ENCODE measurements around the gene NR6A1.

NR6A1 gene

GRCh38 chr9:124685217-124685616 is 85.9 kb downstream of the NR6A1 start:
- no peak for DNase-seq

DNA sequence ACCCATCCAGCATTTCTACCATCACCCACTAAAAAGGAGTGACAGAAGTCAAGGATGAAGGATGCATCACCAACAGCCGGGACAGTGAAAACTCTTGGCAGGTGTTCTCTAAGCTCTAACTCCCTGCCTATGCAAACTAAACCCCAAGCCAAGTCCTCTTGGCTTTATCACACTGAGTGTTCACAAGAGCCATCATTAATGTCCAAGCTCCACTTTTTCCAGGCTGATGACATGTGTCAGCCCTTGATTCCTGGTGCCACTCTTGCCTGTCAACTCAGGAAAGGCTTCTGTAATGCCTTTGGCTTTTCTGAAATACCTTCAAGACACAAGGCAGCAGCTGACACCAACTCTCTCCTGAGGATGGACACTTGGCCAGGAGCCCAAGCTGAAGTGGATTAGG is 86.9 kb downstream of the NR6A1 start:
- no peak for DNase-seq

GRCh38 chr9:124683043-124683442 is 88.1 kb downstream of the NR6A1 start:
- no peak for DNase-seq

DNA sequence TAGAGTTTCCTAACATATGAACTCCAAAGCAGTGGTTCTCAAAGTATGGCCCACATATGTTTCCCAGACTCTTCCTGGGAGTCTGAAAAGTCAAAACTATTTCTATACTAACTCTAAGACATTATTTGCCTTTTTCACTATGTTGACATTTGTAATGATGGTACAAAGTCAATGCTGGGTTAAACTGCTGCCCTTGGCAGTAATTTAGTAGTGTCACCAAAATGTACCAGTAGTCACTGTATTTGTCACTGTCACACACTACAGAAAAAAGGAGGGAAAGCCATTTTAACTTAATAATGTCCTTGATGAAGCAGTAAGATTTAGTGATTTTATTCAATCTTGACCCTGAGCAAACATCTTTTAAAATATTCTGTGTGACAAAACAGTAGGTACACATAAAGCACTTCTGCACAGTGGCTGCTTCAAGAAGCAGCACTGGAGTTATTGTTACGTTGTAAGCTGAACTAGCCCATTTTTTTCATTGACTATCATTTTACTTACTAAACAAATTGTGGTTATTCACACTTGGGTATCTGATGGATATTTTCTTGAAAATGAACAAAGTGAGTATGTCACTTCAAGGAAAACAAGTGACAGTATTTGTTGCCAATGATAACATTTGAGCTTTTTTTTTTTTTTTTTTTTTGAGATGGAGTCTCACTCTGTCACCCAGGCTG is 90.3 kb downstream of the NR6A1 start:
- DNase-seq: no peak

- DNase-seq: no peak
Observed at GRCh38 chr9:124680049-124680448, 91.1 kb downstream of the NR6A1 start.

GRCh38 chr9:124676159-124676551 is 95.0 kb downstream of the NR6A1 start:
- DNase-seq: no peak

DNA sequence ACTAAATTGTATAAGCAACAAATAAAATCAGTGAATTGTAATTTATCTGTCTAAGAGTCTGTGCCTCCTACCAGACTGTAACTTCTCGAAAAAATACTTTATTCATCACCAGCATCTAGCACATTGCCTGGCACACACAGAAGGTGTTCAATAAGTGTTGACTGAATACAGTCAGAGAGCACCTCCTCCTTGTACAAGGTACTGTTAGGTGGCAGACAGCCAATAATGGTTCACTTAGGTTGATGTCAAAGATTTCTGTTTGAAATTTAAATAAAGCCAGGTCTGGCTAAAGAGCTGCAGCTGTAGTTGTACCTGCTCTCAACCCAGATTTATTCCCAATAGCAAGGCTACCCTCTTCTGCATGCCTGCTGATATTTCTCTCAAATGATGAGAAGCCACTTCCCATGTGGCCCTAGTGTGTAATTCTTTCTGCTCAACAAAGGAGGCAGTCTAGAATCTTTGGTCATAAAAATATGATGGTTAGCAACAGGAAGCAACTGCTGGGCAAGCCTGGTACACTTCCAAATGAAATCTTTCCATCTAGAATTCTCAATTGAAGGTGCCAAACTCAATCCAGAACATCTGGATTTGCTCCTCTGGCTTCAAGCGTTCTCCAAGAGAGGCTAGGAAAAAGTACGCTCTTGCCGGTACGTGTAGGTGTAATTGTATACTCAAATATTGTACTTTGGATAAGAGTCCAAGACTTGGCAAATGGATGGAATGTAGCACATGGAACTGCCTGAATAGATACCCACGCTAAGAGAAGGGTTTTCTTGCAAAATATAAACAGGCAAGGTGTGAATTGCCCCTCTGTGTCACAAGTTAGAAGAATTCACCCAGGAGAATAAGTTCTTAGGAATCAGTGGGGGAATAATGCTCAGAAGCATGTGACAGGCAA is 95.6 kb downstream of the NR6A1 start:
- DNase-seq: no peak

GRCh38 chr9:124674651-124675050 is 96.5 kb downstream of the NR6A1 start:
- DNase-seq: no peak

DNA sequence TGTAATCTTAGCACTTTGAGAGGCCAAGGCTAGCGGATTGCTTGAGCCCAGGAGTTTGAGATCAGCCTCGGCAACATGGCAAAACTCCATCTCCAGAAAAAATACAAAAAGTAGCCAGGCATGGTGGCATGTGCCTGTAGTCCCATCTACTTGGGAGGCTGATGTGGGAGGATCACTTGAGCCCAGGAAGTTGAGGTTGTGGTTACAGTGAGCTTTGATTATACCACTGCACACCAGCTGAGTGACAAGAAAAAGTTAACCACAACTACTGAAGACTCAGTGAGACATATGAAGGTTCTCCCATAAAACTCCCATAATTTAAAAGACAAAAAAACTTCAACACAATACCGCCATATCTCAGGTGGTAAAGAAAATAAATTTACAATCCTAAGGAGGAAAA is 98.0 kb downstream of the NR6A1 start:
- DNase-seq: no peak

DNA sequence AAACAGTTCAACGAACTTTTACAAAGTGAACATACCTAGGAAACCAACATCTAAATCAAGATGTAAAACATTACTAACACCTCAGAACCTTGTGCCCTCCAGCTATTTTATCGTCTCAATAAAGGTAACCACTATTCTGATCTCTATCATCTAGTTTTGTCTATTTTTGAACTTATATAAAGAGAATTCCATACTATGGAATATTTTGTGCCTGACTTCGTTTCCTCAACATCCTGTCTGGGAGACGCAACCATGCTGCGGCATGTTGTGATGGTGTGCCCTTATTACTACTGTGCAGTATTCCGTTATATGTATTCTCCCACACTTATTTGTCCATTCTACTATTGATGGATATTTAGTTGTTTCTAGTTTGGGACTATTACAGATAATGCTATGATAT is 99.2 kb downstream of the NR6A1 start:
- DNase-seq: no peak

DNA sequence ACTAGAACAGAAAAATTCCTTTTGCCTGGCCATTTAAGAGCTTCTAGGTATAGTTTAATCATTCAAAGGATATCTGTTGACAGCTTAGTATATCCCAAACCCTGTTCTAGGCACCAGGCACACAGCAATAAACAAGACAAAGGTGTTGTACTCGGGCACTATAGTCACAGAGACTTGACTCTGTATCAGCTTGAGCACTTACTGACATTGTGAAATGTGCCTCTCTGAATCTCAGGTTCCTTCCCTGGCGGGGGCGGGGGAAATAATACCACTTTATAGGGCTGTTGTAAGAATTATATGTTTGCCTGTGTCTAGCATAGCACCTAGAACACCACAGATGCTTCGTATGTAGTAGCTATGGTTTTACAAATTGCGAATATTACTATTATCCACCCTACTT is 104.5 kb downstream of the NR6A1 start:
- no peak for DNase-seq

DNA sequence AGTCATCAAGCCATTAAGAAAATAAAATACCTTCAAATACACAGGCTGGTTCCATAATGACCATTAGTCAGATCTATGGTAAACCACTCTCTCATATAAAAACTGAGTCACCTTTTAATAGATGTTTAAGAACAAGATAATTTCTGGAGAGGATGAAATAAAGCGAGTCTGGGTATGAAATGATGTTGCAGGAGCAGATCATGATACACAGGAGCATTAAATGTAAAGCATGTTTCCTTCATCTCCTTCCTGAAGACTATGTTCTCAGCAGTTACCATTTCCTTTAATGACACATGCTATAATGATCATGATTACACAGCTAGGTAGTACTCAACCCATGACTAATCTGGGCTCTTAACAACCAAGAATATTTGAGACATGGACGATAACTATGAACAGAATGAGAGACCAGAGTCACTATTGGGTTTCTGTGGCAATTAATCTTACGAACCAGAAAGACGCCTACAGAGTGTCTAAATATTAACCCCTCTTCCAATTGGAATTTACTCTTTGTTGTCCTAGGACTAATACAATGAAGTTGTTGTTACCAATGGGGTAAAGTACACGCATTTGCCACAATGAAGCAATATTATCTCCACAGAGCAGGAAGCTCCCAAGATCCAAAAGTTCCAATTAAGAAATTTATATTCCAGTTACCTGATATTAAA is 105.6 kb downstream of the NR6A1 start:
- DNase-seq: no peak

DNA sequence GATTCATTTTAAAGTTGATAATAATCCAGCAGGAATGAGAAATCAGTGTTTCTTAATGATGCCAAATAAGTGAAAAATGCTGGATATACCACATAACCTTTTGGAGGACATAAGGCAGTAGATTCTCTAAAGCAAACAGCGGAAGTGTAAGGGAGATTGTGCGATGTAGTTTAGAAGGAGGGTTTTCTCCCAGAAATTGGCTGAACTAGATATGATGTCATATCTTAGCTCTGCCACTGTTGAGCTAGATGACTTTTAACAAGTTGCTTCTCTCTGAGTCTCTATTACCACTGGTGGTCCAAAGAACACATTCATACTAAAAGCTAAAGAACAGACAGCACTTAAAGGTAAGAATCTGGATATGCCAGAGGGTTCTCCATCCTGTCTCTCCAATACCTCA is 107.0 kb downstream of the NR6A1 start:
- DNase-seq: no peak

DNA sequence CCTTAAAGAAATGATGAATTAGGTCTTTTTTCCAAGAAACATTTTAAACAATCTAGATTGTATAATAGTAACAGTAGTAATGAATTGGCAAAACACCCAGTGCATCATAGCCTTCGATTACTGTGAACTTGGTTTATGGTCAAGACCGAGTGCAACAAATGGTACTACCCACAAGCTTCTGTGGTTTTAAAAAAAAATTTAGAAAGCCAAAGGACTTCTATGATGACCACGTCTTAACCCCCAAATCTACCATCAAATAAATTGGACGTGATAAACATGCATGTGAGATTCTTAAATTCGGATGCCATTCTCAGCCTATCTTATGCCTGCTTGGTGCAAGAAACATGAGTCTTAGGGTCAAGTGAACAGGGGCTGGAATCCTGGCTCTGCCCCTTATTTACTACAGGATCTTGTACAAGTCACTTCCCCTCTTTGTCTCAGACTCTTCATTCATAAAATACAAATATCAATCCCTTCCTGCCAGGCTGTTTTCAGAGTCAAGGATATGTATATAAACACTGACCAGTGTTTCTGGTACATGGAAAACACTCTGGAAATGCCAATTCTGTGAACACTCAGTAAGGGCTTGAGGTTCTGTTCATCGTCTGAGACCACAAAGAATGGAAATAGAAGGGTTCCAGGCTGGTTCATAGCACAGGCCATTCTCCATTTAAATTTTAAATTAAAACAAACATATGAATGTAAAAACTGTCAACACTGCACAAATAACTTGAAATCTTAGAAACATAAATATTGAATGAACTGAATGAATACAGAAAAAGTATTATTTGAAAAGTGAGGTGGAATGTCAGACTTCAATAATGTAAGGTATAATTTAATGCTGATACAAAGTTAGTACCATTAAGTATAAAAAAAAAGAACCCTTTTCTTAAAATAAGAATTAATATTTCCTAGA is 107.8 kb downstream of the NR6A1 start:
- peak in 1 of 14 donors; percentile 13 for DNase-seq

- DNase-seq: peak in 1 of 14 donors; percentile 73
Observed at GRCh38 chr9:124662561-124662960, 108.5 kb downstream of the NR6A1 start.

DNA sequence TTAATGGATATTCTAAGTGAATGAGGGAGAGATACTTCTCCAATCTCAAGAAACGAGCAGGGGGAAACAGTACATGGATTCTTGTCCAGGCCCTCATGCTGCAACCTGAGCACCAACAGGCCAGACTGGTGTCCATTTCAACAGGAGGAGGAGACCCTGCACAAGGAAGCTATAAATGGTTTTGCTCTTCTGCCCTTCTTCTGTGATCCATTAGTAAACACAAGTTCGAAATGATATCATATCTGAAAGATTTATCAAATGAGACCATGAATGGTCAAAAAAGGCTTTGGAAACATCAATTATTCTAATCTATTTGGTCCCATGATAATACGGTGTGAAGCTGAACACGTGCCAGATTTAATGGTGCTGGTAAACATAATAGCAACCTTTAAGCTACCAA is 109.8 kb downstream of the NR6A1 start:
- DNase-seq: peak in 1 of 14 donors; percentile 16

- peak in 12 of 14 donors; percentile 10 to 71 (median 42) for DNase-seq
Observed at GRCh38 chr9:124660341-124660801, 110.7 kb downstream of the NR6A1 start.

GRCh38 chr9:124659099-124659659 is 111.9 kb downstream of the NR6A1 start:
- peak in 12 of 14 donors; percentile 39 to 83 (median 73) for DNase-seq

DNA sequence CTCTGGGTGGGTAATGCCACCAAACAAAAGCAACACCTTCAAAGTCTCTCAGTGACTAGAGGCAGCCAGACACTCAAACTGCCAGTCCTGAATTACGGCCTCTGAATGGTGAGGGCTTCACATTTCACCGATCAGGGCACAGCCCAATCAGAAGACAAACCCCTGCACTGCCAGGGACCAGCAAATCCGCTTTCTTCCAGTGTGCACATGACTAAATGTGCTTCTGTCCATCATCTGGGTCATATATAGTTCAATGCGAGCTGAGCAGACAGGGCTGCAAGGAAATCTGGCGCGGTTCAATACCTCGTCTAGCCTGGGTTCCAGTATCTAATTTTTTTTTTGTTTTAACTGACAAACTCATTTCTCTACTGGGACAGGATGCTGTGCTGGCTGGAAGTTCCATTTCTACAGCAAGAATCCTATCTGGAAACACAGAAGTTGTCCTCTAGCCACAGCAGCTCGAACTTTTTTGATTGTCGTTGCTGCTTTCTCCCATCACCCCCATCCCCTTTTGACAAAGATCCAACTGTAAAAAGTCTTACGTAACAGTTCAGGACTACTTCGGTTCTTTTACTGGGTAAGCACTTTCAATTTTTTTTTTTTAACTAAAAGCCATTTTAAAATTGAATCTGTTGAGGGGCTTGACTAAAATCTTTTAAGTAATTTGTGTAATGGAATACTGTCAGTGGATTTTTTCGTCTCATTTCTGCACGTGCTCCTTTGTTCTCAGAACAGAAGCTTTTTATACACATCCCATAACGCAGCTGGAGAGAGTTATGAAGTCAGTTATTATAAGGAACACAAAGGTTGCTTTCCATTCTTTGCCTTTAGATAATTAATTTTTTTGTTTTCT is 112.7 kb downstream of the NR6A1 start:
- peak in 12 of 14 donors; percentile 39 to 90 (median 75) for DNase-seq

DNA sequence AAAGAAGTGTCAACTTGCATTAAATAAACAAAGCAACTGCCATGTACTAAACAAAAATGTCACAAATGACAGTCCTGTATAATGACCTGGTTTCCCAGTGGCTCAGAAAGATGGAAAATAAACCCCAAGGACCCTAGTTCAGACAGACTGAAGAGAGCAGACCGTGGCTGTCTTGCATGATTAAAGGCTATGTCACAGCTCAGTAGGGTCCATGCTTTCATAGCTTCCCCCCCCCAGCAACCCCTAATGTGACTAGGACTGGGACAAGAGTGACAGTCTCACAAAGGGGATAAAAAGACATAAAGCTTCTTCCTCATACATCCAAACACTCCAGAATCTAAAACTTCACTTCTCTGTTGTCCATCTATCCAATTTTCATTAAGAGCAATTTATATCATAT is 113.6 kb downstream of the NR6A1 start:
- no peak for DNase-seq

DNA sequence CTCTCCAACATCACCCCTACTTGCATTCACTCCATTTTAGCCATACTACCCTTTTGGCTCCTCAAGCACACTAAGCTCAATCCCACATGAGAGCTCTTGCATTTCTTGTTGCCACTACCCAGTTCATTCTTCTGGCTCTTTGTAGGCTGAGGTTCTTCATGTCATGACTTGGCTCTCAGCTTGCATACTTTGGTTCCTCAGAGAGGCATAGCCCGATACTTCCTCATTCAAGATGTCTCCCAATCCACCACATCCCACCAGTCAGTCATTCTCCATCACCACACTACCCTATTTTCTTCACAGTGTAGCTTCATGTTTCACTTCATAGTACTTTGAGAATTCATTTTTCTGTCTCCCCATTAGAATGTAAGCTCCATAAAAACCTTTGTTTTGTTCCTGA is 116.7 kb downstream of the NR6A1 start:
- no peak for DNase-seq

Measured in C1 segment of cervical spinal cord (tissue), 14 donors.